ENCODE results near the gene PGS1. TPM values are rescaled to one million over a fixed set of nuclear protein-coding genes. Genes with fewer than 3 reads are reported as not detected.
A peak's percentile ranks its signal among the peaks of the same experiment; 100 is the strongest.

PGS1 gene
- total RNA-seq, 1 donor from 2014 or later: 45.2 TPM

GRCh38 chr17:78449983-78450595 lies 71.6 kb downstream of the PGS1 start:
- Mint-ChIP-seq H3K4me3 (no peak overlapping the region), H3K36me3 (peaks cover 2% of the 10 kb centered on the region), H3K27me3 (ENCODE audit: insufficient read depth, low read depth) (peaks cover 10% of the 10 kb centered on the region), H3K4me1 (peaks cover 7% of the 10 kb centered on the region), H3K9me3 (no peaks in the 10 kb centered on the region), H3K27ac (no peak overlapping the region)
- no peaks in the 10 kb centered on the region for H3F3A ChIP-seq (ENCODE audit: low read depth)
- no peak overlapping the region for H3K4me2 ChIP-seq
- no peaks in the 10 kb centered on the region for H3K36me3 ChIP-seq
- no peak for DNase-seq (ENCODE audit: low spot score)
- no peaks in the 10 kb centered on the region for H3K79me2 ChIP-seq (ENCODE audit: low read depth)
- no peak overlapping the region for H3K9ac ChIP-seq
- no peaks in the 10 kb centered on the region for H3K27me3 ChIP-seq
- H4K20me1 ChIP-seq (ENCODE audit: low read depth): no peaks in the 10 kb centered on the region
- no peaks in the 10 kb centered on the region for H3K9me3 ChIP-seq (ENCODE audit: low read depth)
- H3K27ac ChIP-seq: no peak overlapping the region
- no peaks in the 10 kb centered on the region for H3K4me1 ChIP-seq
- no peak for TF ChIP-seq CTCF (IDR thresholded peaks at IDR 0.05)
- TF ChIP-seq EZH2 (IDR thresholded peaks at IDR 0.05): no peak
- TF ChIP-seq EZH2phosphoT487 (IDR thresholded peaks at IDR 0.05): no peak
- H2AFZ ChIP-seq (replicated peaks): no peak overlapping the region
- no peak overlapping the region for H3K4me3 ChIP-seq

GRCh38 chr17:78450696-78451345 lies 72.4 kb downstream of the PGS1 start:
- Histone ChIP-seq H3K4me2 (no peak overlapping the region), H3K36me3 (no peaks in the 10 kb centered on the region), H3K27ac (no peak overlapping the region), H3K27me3 (no peaks in the 10 kb centered on the region), H4K20me1 (ENCODE audit: low read depth) (no peaks in the 10 kb centered on the region), H2AFZ (replicated peaks) (no peak overlapping the region), H3K9me3 (ENCODE audit: low read depth) (no peaks in the 10 kb centered on the region), H3K4me1 (no peaks in the 10 kb centered on the region), H3K79me2 (ENCODE audit: low read depth) (no peaks in the 10 kb centered on the region), H3F3A (ENCODE audit: low read depth) (no peaks in the 10 kb centered on the region), H3K9ac (no peak overlapping the region), H3K4me3 (no peak overlapping the region)
- DNase-seq (ENCODE audit: low spot score): no peak
- Mint-ChIP-seq H3K4me3 (no peak overlapping the region), H3K27me3 (ENCODE audit: insufficient read depth, low read depth) (peaks cover 10% of the 10 kb centered on the region), H3K36me3 (peaks cover 2% of the 10 kb centered on the region), H3K9me3 (no peaks in the 10 kb centered on the region), H3K4me1 (peaks cover 7% of the 10 kb centered on the region), H3K27ac (peak overlapping the region; percentile 74)
- no peak for TF ChIP-seq CTCF (IDR thresholded peaks at IDR 0.05)
- TF ChIP-seq EZH2 (IDR thresholded peaks at IDR 0.05): no peak
- TF ChIP-seq EZH2phosphoT487 (IDR thresholded peaks at IDR 0.05): no peak

DNA sequence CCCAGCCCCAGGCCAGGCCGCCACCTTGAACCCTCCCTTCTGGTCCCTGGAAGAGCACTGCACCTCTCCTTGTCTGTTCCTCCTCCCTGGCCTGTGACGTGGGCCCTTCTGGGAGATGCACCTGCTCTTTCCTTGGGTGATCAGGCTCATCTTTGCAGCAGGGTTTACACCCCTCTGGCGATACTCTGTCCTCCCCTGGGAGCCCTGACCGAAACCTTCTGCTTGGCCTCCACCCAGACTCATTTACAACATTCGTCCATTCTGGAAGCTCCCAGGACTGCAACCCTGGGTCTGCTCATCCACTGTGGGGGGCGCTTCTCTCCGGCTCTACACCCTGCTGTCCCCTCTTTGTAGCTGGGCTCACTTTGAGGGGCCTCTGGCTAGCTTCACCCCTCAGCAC lies 73.3 kb downstream of the PGS1 start:
- no peak overlapping the region for H3K4me3 Mint-ChIP-seq
- no peak overlapping the region for H3K27ac ChIP-seq
- H3K9me3 ChIP-seq (ENCODE audit: low read depth): no peaks in the 10 kb centered on the region
- no peaks in the 10 kb centered on the region for H3K36me3 ChIP-seq
- H3K9ac ChIP-seq: no peak overlapping the region
- peaks cover 7% of the 10 kb centered on the region for H3K4me1 Mint-ChIP-seq
- no peak overlapping the region for H3K4me3 ChIP-seq
- no peak overlapping the region for H2AFZ ChIP-seq (replicated peaks)
- no peak overlapping the region for H3K4me2 ChIP-seq
- H3K36me3 Mint-ChIP-seq: peaks cover 2% of the 10 kb centered on the region
- no peak for DNase-seq (ENCODE audit: low spot score)
- H3K9me3 Mint-ChIP-seq: no peaks in the 10 kb centered on the region
- H3K27me3 ChIP-seq: no peaks in the 10 kb centered on the region
- no peaks in the 10 kb centered on the region for H3K79me2 ChIP-seq (ENCODE audit: low read depth)
- no peaks in the 10 kb centered on the region for H3K4me1 ChIP-seq
- no peaks in the 10 kb centered on the region for H3F3A ChIP-seq (ENCODE audit: low read depth)
- H3K27ac Mint-ChIP-seq: peak overlapping the region; percentile 42
- H3K27me3 Mint-ChIP-seq (ENCODE audit: insufficient read depth, low read depth): peaks cover 10% of the 10 kb centered on the region
- H4K20me1 ChIP-seq (ENCODE audit: low read depth): no peaks in the 10 kb centered on the region
- TF ChIP-seq CTCF (IDR thresholded peaks at IDR 0.05): no peak
- TF ChIP-seq EZH2 (IDR thresholded peaks at IDR 0.05): no peak
- no peak for TF ChIP-seq EZH2phosphoT487 (IDR thresholded peaks at IDR 0.05)
